NCI-H1092 (cell line): ENCODE results near the gene CAMK2N1.

ENCODE experiments used
- DNase-seq: peaks from one replicate; lab custom pipeline; 2025; lab: John Stamatoyannopoulos, UW

Gene CAMK2N1

DNA sequence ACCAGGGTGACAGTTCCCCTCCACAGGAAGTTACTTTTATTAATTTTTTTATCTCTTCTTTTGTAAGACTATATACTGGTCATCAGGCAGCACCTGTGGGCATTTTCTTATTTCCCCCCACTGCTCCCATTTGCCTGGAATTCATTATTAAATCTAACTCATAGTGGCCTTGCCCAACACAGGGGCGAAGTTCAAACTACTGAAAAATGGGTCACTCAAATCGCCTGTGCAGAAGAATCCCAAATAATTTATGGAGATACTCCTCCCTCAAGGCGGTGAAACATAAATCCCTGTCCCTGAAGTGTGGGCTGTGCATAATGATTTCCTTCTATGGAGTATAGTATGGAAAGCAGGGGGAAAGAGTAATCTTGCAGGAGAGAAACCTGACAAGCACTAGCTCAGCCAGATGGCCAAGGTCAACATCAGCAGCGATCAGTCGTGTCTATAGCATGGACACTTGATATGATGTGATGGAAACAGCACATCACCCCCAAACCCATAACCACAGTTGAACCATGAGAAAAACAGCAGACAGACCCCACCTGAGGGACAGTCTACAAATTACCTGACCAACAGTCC is 7.9 kb downstream of the CAMK2N1 start:
- no peak for DNase-seq

DNA sequence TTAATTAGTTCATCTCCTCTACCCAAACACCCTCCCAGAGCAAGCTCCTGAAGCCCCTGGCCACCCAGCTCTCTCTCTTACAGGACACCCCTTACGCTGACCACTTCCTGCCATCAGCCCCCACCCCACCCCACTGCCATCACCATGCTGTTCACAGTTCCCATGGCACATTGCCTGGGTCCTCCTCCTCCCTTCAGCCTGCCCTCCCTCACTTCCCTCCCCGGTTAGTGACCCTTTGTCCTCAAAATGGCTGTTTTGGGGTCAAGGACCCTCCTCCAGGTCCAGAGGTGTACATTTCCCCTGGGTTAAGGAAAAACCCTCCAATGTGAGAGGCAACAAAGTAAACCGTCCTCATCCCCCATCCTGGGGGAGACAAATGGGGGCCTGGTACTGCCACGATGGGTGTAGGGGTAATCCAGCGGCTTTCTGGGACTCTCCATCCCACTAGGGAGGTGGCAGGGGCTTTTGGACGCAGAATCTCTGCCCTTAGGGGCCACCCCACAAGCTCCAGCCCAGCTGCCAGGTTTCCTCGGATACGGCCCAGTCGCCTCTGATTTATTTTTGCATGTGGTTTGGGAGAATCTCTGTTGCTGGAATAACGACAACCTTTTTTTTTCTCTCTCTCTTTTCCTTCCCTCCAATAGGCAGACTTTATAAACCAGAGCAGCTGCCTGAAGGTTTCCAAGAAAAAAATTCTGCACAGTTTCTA is 8.5 kb downstream of the CAMK2N1 start:
- DNase-seq = no peak

GRCh38 chr1:20476265-20477038 is 9.6 kb downstream of the CAMK2N1 start:
- DNase-seq = no peak

DNA sequence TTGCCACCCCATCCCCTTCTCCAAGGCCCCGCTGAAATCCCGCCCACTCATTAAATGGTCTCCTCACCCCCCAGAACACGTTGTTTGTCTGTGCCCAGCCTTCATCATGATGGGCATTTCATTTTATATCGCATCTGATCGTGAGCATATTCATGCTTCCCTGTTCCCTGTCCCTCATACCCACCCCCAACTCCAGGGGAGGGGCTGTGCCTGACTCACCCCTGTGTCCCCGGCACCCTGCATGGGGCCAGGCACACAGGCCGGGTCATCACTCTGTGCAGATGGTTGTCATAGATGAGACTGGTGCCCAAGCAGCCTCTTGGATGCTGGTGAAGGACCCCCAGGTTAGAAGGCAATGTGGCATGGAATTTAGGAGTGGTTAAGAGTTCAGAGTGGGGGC is 11.0 kb downstream of the CAMK2N1 start:
- DNase-seq = no peak

GRCh38 chr1:20474333-20474975 is 11.6 kb downstream of the CAMK2N1 start:
- DNase-seq = no peak

DNA sequence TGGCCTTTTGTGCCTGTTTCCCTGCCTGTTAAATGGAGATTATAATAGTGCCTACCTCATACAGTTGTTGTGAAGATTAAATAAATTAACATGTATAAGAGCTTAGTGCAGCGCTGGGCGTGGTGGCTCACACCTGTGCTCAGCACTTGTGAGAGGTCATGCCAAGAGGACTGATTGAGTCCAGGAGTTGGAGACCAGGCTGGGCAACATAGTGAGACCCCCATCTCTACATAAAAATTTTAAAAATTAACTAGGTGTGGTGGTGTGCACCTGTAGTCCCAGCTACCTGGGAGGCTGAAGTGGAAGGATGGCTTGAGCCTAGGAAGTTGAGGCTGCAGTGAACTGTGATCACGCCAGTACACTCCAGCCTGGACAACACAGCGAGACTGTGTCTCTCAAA is 12.1 kb downstream of the CAMK2N1 start:
- no peak for DNase-seq

DNA sequence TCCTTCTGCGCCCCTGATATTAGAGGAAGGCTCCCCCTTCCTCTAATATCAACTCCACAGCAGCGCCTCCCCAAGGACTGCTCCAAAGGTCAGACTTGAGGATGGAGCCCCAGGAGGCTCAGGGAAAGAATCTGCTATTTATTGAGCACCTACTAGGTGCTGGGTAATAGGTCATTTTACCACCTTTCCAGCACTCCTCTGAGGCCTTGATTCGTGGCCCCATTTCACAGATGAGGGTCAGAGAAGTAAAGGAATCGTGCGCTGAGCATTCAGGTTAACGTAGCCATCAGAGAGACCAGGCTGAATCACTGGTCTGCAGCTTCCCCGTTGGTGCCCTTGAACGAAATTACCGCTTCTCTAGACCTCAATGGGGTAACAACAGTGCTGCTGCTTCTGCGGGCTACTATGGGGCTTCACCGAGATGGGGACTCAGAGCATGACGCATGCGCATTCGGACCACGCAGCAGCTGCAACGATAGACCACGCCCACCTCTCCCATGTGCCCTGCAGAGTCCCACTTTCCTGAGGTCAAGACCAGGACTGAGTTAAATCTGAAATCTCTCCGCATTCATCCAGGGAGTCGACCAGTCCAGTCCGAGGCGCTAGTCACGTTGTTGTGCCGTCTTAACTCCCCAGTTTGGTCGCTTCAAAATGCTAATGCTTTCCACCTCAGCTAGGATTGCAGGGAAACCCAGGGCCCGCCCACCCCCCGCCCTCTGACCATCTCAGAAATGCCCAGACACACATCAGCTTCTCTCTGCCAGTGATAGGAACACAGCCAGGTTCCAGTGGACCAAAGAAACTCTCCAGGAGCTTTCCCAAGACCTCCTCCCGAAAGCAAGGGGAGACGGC is 12.9 kb downstream of the CAMK2N1 start:
- no peak for DNase-seq

- DNase-seq = no peak
These were observed 13.9 kb downstream of the CAMK2N1 start for GRCh38 chr1:20472121-20472520.

GRCh38 chr1:20470194-20470593 is 15.8 kb downstream of the CAMK2N1 start:
- no peak for DNase-seq

- no peak for DNase-seq
These were observed 16.5 kb downstream of the CAMK2N1 start for GRCh38 chr1:20469406-20470076.

DNA sequence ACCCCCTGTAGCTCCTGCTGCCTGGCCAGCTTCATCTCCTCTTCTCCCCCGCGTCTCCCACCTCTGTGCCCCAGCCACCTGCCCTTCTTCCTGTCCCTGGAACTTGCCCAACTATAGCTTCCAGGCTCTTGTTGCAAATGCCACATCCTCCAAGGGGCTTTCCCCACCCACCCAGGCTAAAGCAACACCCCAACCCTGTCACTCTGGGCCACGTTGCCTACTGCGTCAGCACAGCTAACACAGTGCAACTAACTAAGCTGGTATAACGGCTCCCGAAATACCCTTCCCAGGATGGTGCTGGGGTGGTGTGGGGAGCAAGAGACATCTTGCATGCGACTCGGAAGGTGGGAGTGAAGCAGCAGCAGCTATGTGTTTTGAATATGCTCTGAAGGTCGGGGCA is 19.7 kb downstream of the CAMK2N1 start:
- no peak for DNase-seq

- DNase-seq = no peak
These were observed 20.8 kb downstream of the CAMK2N1 start for GRCh38 chr1:20465187-20465586.

DNA sequence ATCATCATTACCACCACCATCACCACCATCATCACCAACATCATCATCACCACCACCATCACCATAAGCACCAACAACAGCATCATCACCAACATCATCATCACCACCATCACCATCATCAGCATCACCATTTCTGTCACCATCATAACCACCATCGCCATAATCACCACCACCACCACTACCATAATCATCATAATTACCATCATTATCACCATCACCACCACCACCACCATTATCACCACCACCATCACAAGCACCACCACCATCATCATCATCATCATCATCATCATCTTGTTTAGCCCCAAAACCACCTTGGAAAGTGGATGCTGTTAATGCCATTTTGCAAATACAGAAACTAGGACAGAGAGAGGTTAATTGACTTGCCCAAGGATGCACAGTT is 22.5 kb downstream of the CAMK2N1 start:
- no peak for DNase-seq

- no peak for DNase-seq
These were observed 23.6 kb downstream of the CAMK2N1 start for GRCh38 chr1:20462397-20462796.

GRCh38 chr1:20458717-20459116 is 27.3 kb downstream of the CAMK2N1 start:
- no peak for DNase-seq

- DNase-seq = no peak
These were observed 32.0 kb downstream of the CAMK2N1 start for GRCh38 chr1:20454004-20454403.

- DNase-seq = no peak
These were observed 36.2 kb downstream of the CAMK2N1 start for GRCh38 chr1:20449735-20450311.

GRCh38 chr1:20448671-20449071 is 37.3 kb downstream of the CAMK2N1 start:
- no peak for DNase-seq

DNA sequence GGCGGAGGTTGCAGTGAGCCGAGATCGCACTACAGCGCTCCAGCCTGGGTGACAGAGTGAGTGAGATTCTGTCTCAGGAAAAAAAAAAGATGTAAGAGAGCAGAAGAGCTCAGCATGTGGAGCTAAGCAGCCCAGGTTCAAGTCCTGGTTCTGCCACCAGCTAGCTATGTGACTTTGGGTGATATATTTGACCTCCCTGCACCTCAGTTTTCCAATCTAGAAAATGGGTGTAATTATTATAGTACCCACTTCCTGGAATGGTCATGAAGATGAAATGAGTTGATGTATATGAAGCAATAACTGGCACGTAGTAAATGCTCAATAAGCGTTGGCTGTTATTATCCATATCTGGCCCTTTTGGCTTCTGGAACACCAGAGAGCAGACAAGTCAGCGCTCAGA is 38.2 kb downstream of the CAMK2N1 start:
- no peak for DNase-seq

GRCh38 chr1:20446796-20447195 is 39.2 kb downstream of the CAMK2N1 start:
- DNase-seq = no peak

DNA sequence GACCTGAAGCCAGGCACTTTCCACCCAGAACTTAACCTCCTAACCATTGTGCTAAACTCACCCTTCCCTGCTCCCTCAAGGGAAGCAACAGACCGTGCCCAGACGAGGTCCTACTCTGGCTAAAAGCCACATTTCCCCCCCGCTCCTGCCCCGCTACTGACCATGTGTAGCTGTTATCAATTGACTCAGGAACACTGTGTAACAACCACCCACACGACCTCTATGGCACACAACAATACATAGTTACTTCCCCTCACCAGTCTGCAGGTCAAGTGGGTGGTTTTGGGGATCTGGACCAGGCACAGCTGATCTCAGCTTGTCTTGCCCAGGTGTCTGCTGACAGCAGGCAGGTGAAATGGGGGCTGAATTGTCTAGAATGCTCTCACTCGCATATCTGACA is 40.1 kb downstream of the CAMK2N1 start:
- DNase-seq = no peak
